Hematopoietic multipotent progenitor cell treated with erythropoietin and hydrocortisone succinate and interleukin-3 and kit ligand, for 4 days (in vitro differentiated cells): ENCODE measurements around the gene NMRK2.
"Not testable (repeated sequence)": the region's sequence is repeated elsewhere in the genome, so short reads cannot be mapped to it uniquely, and the experiment has no call there.

Experiments used
- DNase-seq: peaks from one replicate; pipeline ENCODE4 v3.0.0-alpha.2; 2015

The NMRK2 gene

GRCh38 chr19:3932931-3933810 is at the start of gene NMRK2:
TSS of gene NMRK2 (plus strand) at chr19:3933069. CDS start at chr19:3933672, 603 bp downstream.
- no peak for DNase-seq

- no peak for DNase-seq
These were observed 42.3 kb upstream of the NMRK2 start for GRCh38 chr19:3890591-3890990.

- no peak for DNase-seq
These were observed 39.2 kb upstream of the NMRK2 start for GRCh38 chr19:3893509-3894179.

GRCh38 chr19:3894959-3895358 is 37.9 kb upstream of the NMRK2 start:
- not testable (repeated sequence) for DNase-seq

- no peak for DNase-seq
These were observed 37.1 kb upstream of the NMRK2 start for GRCh38 chr19:3895788-3896187.

GRCh38 chr19:3897936-3898335 is 34.9 kb upstream of the NMRK2 start:
- peak; percentile 18 for DNase-seq

GRCh38 chr19:3898426-3898825 is 34.4 kb upstream of the NMRK2 start:
- DNase-seq = no peak

- no peak for DNase-seq
These were observed 33.2 kb upstream of the NMRK2 start for GRCh38 chr19:3899531-3900294.

- DNase-seq = no peak
These were observed 30.4 kb upstream of the NMRK2 start for GRCh38 chr19:3902317-3902973.

- DNase-seq = no peak
These were observed 28.6 kb upstream of the NMRK2 start for GRCh38 chr19:3904233-3904632.

- DNase-seq = no peak
These were observed 25.1 kb upstream of the NMRK2 start for GRCh38 chr19:3907626-3908265.

GRCh38 chr19:3908266-3909054 is 24.4 kb upstream of the NMRK2 start:
- no peak for DNase-seq

- DNase-seq = no peak
These were observed 22.8 kb upstream of the NMRK2 start for GRCh38 chr19:3910105-3910504.

- no peak for DNase-seq
These were observed 18.7 kb upstream of the NMRK2 start for GRCh38 chr19:3914199-3914598.

GRCh38 chr19:3916033-3916432 is 16.8 kb upstream of the NMRK2 start:
- no peak for DNase-seq

- DNase-seq = no peak
These were observed 13.1 kb upstream of the NMRK2 start for GRCh38 chr19:3919793-3920192.

GRCh38 chr19:3923096-3923758 is 9.6 kb upstream of the NMRK2 start:
- no peak for DNase-seq

- no peak for DNase-seq
These were observed 9.0 kb upstream of the NMRK2 start for GRCh38 chr19:3923912-3924311.

- no peak for DNase-seq
These were observed 1.8 kb upstream of the NMRK2 start for GRCh38 chr19:3931041-3931440.

GRCh38 chr19:3936506-3937442 is 3.9 kb downstream of the NMRK2 start:
- DNase-seq = no peak
